Sigmoid colon (tissue), 7 donors: ENCODE measurements around the gene ANTXRL. TPM values are rescaled to one million over a fixed set of nuclear protein-coding genes. Genes with fewer than 3 reads are reported as not detected.
"Not testable (repeated sequence)": the region's sequence is repeated elsewhere in the genome, so short reads cannot be mapped to it uniquely, and the experiment has no call there.

Source experiments
- DNase-seq: peaks from one replicate; pipeline ENCODE4 v3.0.0-alpha.2; 2019
- H3K27ac ChIP-seq, 4 donors: fragments of 200-600 bp; sonication (generic); one replicate each; pipeline ENCODE4 v1.5.1; 2016 to 2019; ENCODE audit warnings: mild to moderate bottlenecking in 1 of 4
- H3K27me3 ChIP-seq, 3 donors: fragments of 200-600 bp; sonication (generic); one replicate each; pipeline ENCODE4 v1.5.1; 2019; ENCODE audit warnings: mild to moderate bottlenecking in 1 of 3
- H3K36me3 ChIP-seq, 4 donors: fragments of 200-600 bp; sonication (generic); one replicate each; pipeline ENCODE4 v1.5.1; 2016 to 2019
- H3K4me1 ChIP-seq, 4 donors: fragments of 200-600 bp; sonication (generic); one replicate each; pipeline ENCODE4 v1.5.1; 2017 to 2019
- H3K4me3 ChIP-seq, 4 donors: fragments of 200-600 bp; sonication (generic); one replicate each; pipeline ENCODE4 v1.5.1; 2017 to 2019; ENCODE audit warnings: mild to moderate bottlenecking in 2 of 4, moderate library complexity in 1 of 4
- H3K9me3 ChIP-seq, 4 donors: fragments of 200-600 bp in 3 of 4; sonication (generic) in 3 of 4; one replicate each; pipeline versions ENCODE4 v1.5.1 to v1.6.1; 2013 to 2019
- CTCF ChIP-seq, 4 experiments: fragments of 450-650 bp in 3 of 4; fragments of 200-600 bp in 1 of 4; IDR thresholded peaks; one replicate each; pipeline ENCODE4 v1.5.1; 2016 to 2019; ENCODE audit warnings: antibody characterized with exemption in 4 of 4, mild to moderate bottlenecking in 3 of 4, moderate library complexity in 2 of 4
- EP300 ChIP-seq, 4 donors: sonication (generic); formaldehyde crosslinking; IDR thresholded peaks; one replicate each; pipeline ENCODE4 v1.6.1; 2017; ENCODE audit warnings: antibody characterized with exemption in 4 of 4
- POLR2A ChIP-seq, 2 donors: fragments of 450-650 bp; IDR thresholded peaks; one replicate each; pipeline ENCODE4 v1.6.1; 2016; ENCODE audit warnings: antibody characterized with exemption in 2 of 2, mild to moderate bottlenecking in 2 of 2, moderate library complexity in 2 of 2
- POLR2AphosphoS5 ChIP-seq, 4 donors: sonication (generic); formaldehyde crosslinking; IDR thresholded peaks; one replicate each; pipeline ENCODE4 v1.6.1; 2017; ENCODE audit warnings: antibody characterized with exemption in 4 of 4
- WGBS, 2 donors: extraction: QIAGEN DNeasy Blood & Tissue Kit; methylation state at CpG; one replicate each; pipeline ENCODE4 v1.1.7; 2013; 5-methylcytosine and 5-hydroxymethylcytosine counted together
- intact Hi-C: fragments of 100-400 bp; cut with DNase I; formaldehyde crosslinking; loops from one replicate; pipeline ENCODE4 v1.15.1; 2023
- polyA plus RNA-seq, 3 donors: library from polyadenylated mRNA; stranded (reverse); fragments of 200-250 nt; gene quantifications; one replicate each; pipeline ENCODE4 v1.2.3, GENCODE V29; 2013
- total RNA-seq, 4 donors: library from RNA; depleted of rRNA; stranded (reverse); fragments of >200 nt; gene quantifications; one replicate each; pipeline ENCODE4 v1.1.0, GENCODE V29; 2016
- donor health status: healthy with polysubstance abuse.
- donor health status: Bipolar disorder and iron deficiency.
- donor health status: healthy.

Gene ANTXRL
- total and polyA plus RNA-seq, 7 donors, result not detected

- 68 to 77% methylated on average over 9 of the region's 9 CpGs for WGBS, 2 donors
- H3K36me3 ChIP-seq, result no peaks in the 10 kb centered on the region
- no peaks in the 10 kb centered on the region for H3K9me3 ChIP-seq
- no peak overlapping the region for H3K27ac ChIP-seq
- intact Hi-C loops, result no loop called here
- no peaks in the 10 kb centered on the region for H3K27me3 ChIP-seq
- TF ChIP-seq EP300 (IDR thresholded peaks at IDR 0.05), result no peak
- no peak for TF ChIP-seq CTCF (IDR thresholded peaks at IDR 0.05)
- no peak for TF ChIP-seq POLR2A (IDR thresholded peaks at IDR 0.05)
- no peak for TF ChIP-seq POLR2AphosphoS5 (IDR thresholded peaks at IDR 0.05)
- no peak overlapping the region for H3K4me3 ChIP-seq
- DNase-seq, result no peak
- H3K4me1 ChIP-seq, result no peaks in the 10 kb centered on the region
These were observed 11.9 kb downstream of the ANTXRL start for GRCh38 chr10:46298477-46299285.

- 69 to 91% methylated on average over 5 of the region's 5 CpGs for WGBS, 2 donors
- H3K9me3 ChIP-seq, result no peaks in the 10 kb centered on the region
These were observed 12.4 kb downstream of the ANTXRL start for GRCh38 chr10:46299286-46299535.

GRCh38 chr10:46299536-46300369 is 13.0 kb downstream of the ANTXRL start:
- WGBS, 2 donors, result 60 to 78% methylated on average over 20 of the region's 20 CpGs
- Histone ChIP-seq H3K36me3 (no peaks in the 10 kb centered on the region), H3K9me3 (no peaks in the 10 kb centered on the region), H3K27ac (no peak overlapping the region), H3K27me3 (no peaks in the 10 kb centered on the region), H3K4me1 (no peaks in the 10 kb centered on the region), H3K4me3 (no peak overlapping the region)
- DNase-seq, result peak; percentile 38
- intact Hi-C loops, result no loop called here
- no peak for TF ChIP-seq EP300 (IDR thresholded peaks at IDR 0.05)
- no peak for TF ChIP-seq POLR2A (IDR thresholded peaks at IDR 0.05)
- TF ChIP-seq CTCF (IDR thresholded peaks at IDR 0.05), result no peak
- TF ChIP-seq POLR2AphosphoS5 (IDR thresholded peaks at IDR 0.05), result no peak

More at GRCh38 chr10:46299286-46299535, 12.4 kb downstream of the ANTXRL start:
- intact Hi-C loops, result no loop called here
- no peaks in the 10 kb centered on the region for H3K36me3 ChIP-seq
- DNase-seq, result no peak
- H3K4me1 ChIP-seq, result no peaks in the 10 kb centered on the region
- no peak overlapping the region for H3K27ac ChIP-seq
- no peak for TF ChIP-seq CTCF (IDR thresholded peaks at IDR 0.05)
- no peak for TF ChIP-seq POLR2AphosphoS5 (IDR thresholded peaks at IDR 0.05)
- no peak for TF ChIP-seq EP300 (IDR thresholded peaks at IDR 0.05)
- no peak for TF ChIP-seq POLR2A (IDR thresholded peaks at IDR 0.05)
- no peaks in the 10 kb centered on the region for H3K27me3 ChIP-seq
- no peak overlapping the region for H3K4me3 ChIP-seq

- H3K36me3 ChIP-seq, H3K4me3 ChIP-seq, H3K9me3 ChIP-seq, H3K4me1 ChIP-seq, intact Hi-C loops, H3K27me3 ChIP-seq, DNase-seq, H3K27ac ChIP-seq: not testable (repeated sequence)
- WGBS, 2 donors, result 53 to 79% methylated on average over 3 of the region's 3 CpGs
These were observed 13.5 kb downstream of the ANTXRL start for GRCh38 chr10:46300370-46300711.

GRCh38 chr10:46301056-46301645 is 14.4 kb downstream of the ANTXRL start:
- TF ChIP-seq POLR2AphosphoS5 (IDR thresholded peaks at IDR 0.05), result no peak
- TF ChIP-seq POLR2A (IDR thresholded peaks at IDR 0.05), result no peak
- TF ChIP-seq EP300 (IDR thresholded peaks at IDR 0.05), result no peak
- no peak for TF ChIP-seq CTCF (IDR thresholded peaks at IDR 0.05)
- Histone ChIP-seq H3K27me3 (no peaks in the 10 kb centered on the region), H3K36me3 (no peaks in the 10 kb centered on the region), H3K27ac (no peak overlapping the region), H3K9me3 (no peaks in the 10 kb centered on the region), H3K4me3 (no peak overlapping the region), H3K4me1 (no peaks in the 10 kb centered on the region)
- 94 to 95% methylated on average over 5 of the region's 5 CpGs for WGBS, 2 donors
- intact Hi-C loops, result no loop called here
- DNase-seq, result peak; percentile 50
